Muscle of leg (tissue), 11 donors: ENCODE data around the gene RAB3GAP1. TPM values are rescaled to one million over a fixed set of nuclear protein-coding genes. Genes with fewer than 3 reads are reported as not detected.

Experiments
- DNase-seq: peaks from one replicate; pipeline ENCODE4 v3.0.0; 2013
- H3K27ac ChIP-seq: one replicate; pipeline ENCODE4 v1.5.1; 2013; ENCODE audit warnings: mild to moderate bottlenecking, low read length, control low read depth
- H3K27me3 ChIP-seq: one replicate; pipeline ENCODE4 v1.6.1; 2013; ENCODE audit warnings: low read length; ENCODE audit not compliant: control insufficient read depth, insufficient read depth
- H3K36me3 ChIP-seq: one replicate; pipeline ENCODE4 v1.6.1; 2013; ENCODE audit warnings: low read length; ENCODE audit not compliant: control insufficient read depth, insufficient read depth
- H3K4me1 ChIP-seq: one replicate; pipeline ENCODE4 v1.6.1; 2013; ENCODE audit warnings: low read length; ENCODE audit not compliant: control insufficient read depth, insufficient read depth
- H3K4me3 ChIP-seq: one replicate; pipeline ENCODE4 v1.5.1; 2013; ENCODE audit warnings: low read length, control low read depth
- H3K9me3 ChIP-seq: replicated peaks from 2 replicates; pipeline ENCODE4 v1.6.1; 2013; ENCODE audit warnings: low read depth, low read length; ENCODE audit not compliant: control insufficient read depth
- WGBS: methylation state at CpG from one replicate; pipeline ENCODE4 v1.1.5; 2013; ENCODE audit warnings: missing lambda C conversion rate; ENCODE audit not compliant: insufficient coverage; 5-methylcytosine and 5-hydroxymethylcytosine counted together
- polyA plus RNA-seq, 8 donors: library from polyadenylated mRNA; unstranded; fragments of 120-200 nt; gene quantifications; one replicate each; pipeline versions ENCODE4 v1.2.1 to v1.2.3, GENCODE V29; 2013; ENCODE audit warnings: inconsistent platforms in 1 of 8, low replicate concordance in 1 of 8; ENCODE audit not compliant: insufficient read length in 8 of 8, insufficient read depth in 1 of 8
- total RNA-seq: library from RNA; stranded (reverse); fragments of 120-200 nt; gene quantifications from one replicate; pipeline ENCODE4 v1.2.4, GENCODE V29; 2013

Gene RAB3GAP1
- total and polyA plus RNA-seq, 9 donors: 28.7 to 38.3 (median 33.5) TPM

GRCh38 chr2:135174049-135174809 lies 122.1 kb downstream of the RAB3GAP1 start:
- H3K36me3 ChIP-seq: peaks cover 28% of the 10 kb centered on the region
- WGBS: 94% methylated on average over 7 of the region's 9 CpGs

GRCh38 chr2:135174810-135175093 lies 122.7 kb downstream of the RAB3GAP1 start:
- WGBS: 89% methylated on average over 6 of the region's 6 CpGs
- H3K27ac ChIP-seq: no peak overlapping the region
- no peaks in the 10 kb centered on the region for H3K4me1 ChIP-seq
- no peaks in the 10 kb centered on the region for H3K27me3 ChIP-seq
- peaks cover 5% of the 10 kb centered on the region for H3K9me3 ChIP-seq
- peaks cover 24% of the 10 kb centered on the region for H3K36me3 ChIP-seq
- no peak for DNase-seq
- no peak overlapping the region for H3K4me3 ChIP-seq

More at GRCh38 chr2:135174049-135174809, 122.1 kb downstream of the RAB3GAP1 start:
- Histone ChIP-seq H3K27ac (no peak overlapping the region), H3K9me3 (peaks cover 5% of the 10 kb centered on the region), H3K4me1 (no peaks in the 10 kb centered on the region), H3K27me3 (no peaks in the 10 kb centered on the region), H3K4me3 (no peak overlapping the region)
- DNase-seq: no peak

GRCh38 chr2:135175177-135175576 lies 123.1 kb downstream of the RAB3GAP1 start:
- H3K36me3 ChIP-seq: peaks cover 21% of the 10 kb centered on the region
- no peak overlapping the region for H3K27ac ChIP-seq
- no peak overlapping the region for H3K4me3 ChIP-seq
- no peaks in the 10 kb centered on the region for H3K4me1 ChIP-seq
- H3K9me3 ChIP-seq: peaks cover 5% of the 10 kb centered on the region
- DNase-seq: no peak
- H3K27me3 ChIP-seq: no peaks in the 10 kb centered on the region
- WGBS: 40% methylated on average over 1 of the region's 3 CpGs

GRCh38 chr2:135179689-135180088 lies 127.6 kb downstream of the RAB3GAP1 start:
- H3K27ac ChIP-seq: no peak overlapping the region
- peaks cover 5% of the 10 kb centered on the region for H3K9me3 ChIP-seq
- H3K36me3 ChIP-seq: peaks cover 6% of the 10 kb centered on the region
- no CpG with 5 or more reads among the region's 1 CpG for WGBS
- no peak for DNase-seq
- H3K27me3 ChIP-seq: no peaks in the 10 kb centered on the region
- H3K4me1 ChIP-seq: no peaks in the 10 kb centered on the region
- H3K4me3 ChIP-seq: no peak overlapping the region

GRCh38 chr2:135182190-135182589 lies 130.1 kb downstream of the RAB3GAP1 start:
- no peaks in the 10 kb centered on the region for H3K4me1 ChIP-seq
- no peaks in the 10 kb centered on the region for H3K36me3 ChIP-seq
- H3K27me3 ChIP-seq: no peaks in the 10 kb centered on the region
- WGBS: 47% methylated on average over 6 of the region's 8 CpGs
- H3K27ac ChIP-seq: no peak overlapping the region
- DNase-seq: no peak
- H3K4me3 ChIP-seq: no peak overlapping the region
- H3K9me3 ChIP-seq: peaks cover under 1% of the 10 kb centered on the region

GRCh38 chr2:135182601-135183000 lies 130.5 kb downstream of the RAB3GAP1 start:
- 0% methylated on average over 1 of the region's 3 CpGs for WGBS

GRCh38 chr2:135183822-135184221 lies 131.7 kb downstream of the RAB3GAP1 start:
- no CpG with 5 or more reads among the region's 1 CpG for WGBS
- Histone ChIP-seq H3K36me3 (no peaks in the 10 kb centered on the region), H3K4me1 (no peaks in the 10 kb centered on the region), H3K9me3 (no peaks in the 10 kb centered on the region), H3K27ac (no peak overlapping the region), H3K4me3 (no peak overlapping the region), H3K27me3 (no peaks in the 10 kb centered on the region)
- no peak for DNase-seq

More at GRCh38 chr2:135182601-135183000, 130.5 kb downstream of the RAB3GAP1 start:
- H3K9me3 ChIP-seq: no peaks in the 10 kb centered on the region
- H3K27ac ChIP-seq: no peak overlapping the region
- H3K36me3 ChIP-seq: no peaks in the 10 kb centered on the region
- DNase-seq: peak; percentile 21
- no peaks in the 10 kb centered on the region for H3K4me1 ChIP-seq
- no peaks in the 10 kb centered on the region for H3K27me3 ChIP-seq
- no peak overlapping the region for H3K4me3 ChIP-seq

- DNase-seq: no peak
- Histone ChIP-seq H3K27me3 (no peaks in the 10 kb centered on the region), H3K27ac (no peak overlapping the region), H3K9me3 (no peaks in the 10 kb centered on the region), H3K36me3 (no peaks in the 10 kb centered on the region), H3K4me1 (no peaks in the 10 kb centered on the region), H3K4me3 (no peak overlapping the region)
- 100% methylated on average over 2 of the region's 5 CpGs for WGBS
Observed at GRCh38 chr2:135186054-135186453, 134.0 kb downstream of the RAB3GAP1 start.

- 67% methylated on average over 1 of the region's 3 CpGs for WGBS
- Histone ChIP-seq H3K27me3 (no peaks in the 10 kb centered on the region), H3K4me1 (no peaks in the 10 kb centered on the region), H3K27ac (no peak overlapping the region), H3K4me3 (no peak overlapping the region), H3K36me3 (no peaks in the 10 kb centered on the region), H3K9me3 (no peaks in the 10 kb centered on the region)
- DNase-seq: no peak
Observed at GRCh38 chr2:135187270-135187669, 135.2 kb downstream of the RAB3GAP1 start.

GRCh38 chr2:135189148-135189547 lies 137.1 kb downstream of the RAB3GAP1 start:
- WGBS: 100% methylated on average over 1 of the region's 1 CpG
- Histone ChIP-seq H3K4me3 (no peak overlapping the region), H3K4me1 (no peaks in the 10 kb centered on the region), H3K27ac (no peak overlapping the region), H3K9me3 (no peaks in the 10 kb centered on the region), H3K36me3 (no peaks in the 10 kb centered on the region), H3K27me3 (no peaks in the 10 kb centered on the region)
- no peak for DNase-seq

GRCh38 chr2:135190799-135191198 lies 138.7 kb downstream of the RAB3GAP1 start:
- no peak overlapping the region for H3K27ac ChIP-seq
- H3K9me3 ChIP-seq: no peaks in the 10 kb centered on the region
- H3K4me3 ChIP-seq: no peak overlapping the region
- H3K36me3 ChIP-seq: no peaks in the 10 kb centered on the region
- H3K4me1 ChIP-seq: no peaks in the 10 kb centered on the region
- no peak for DNase-seq
- no peaks in the 10 kb centered on the region for H3K27me3 ChIP-seq
